Measurements from ENCODE around the gene SMAD5.

GRCh38 chr5:136149891-136150290 lies 17.2 kb downstream of the SMAD5 start:
- TF ChIP-seq ZNF292 (tag by site-specific recombination; IDR thresholded peaks at IDR 0.05; ENCODE audit: borderline replicate concordance, low read depth) (no peak), ZNF394 (tag by site-specific recombination; IDR thresholded peaks at IDR 0.05; ENCODE audit: borderline replicate concordance) (no peak), CTCF (tag by site-specific recombination; IDR thresholded peaks at IDR 0.05) (no peak), GLI4 (tag by site-specific recombination; IDR thresholded peaks at IDR 0.05) (no peak), ZNF677 (tag by site-specific recombination; IDR thresholded peaks at IDR 0.05) (no peak), SETDB1 (IDR thresholded peaks at IDR 0.05; ENCODE audit: insufficient read length, low read length) (no peak), ZNF626 (tag by site-specific recombination; IDR thresholded peaks at IDR 0.05) (no peak), ZBTB17 (tag by site-specific recombination; IDR thresholded peaks at IDR 0.05) (no peak), REPIN1 (tag by site-specific recombination; IDR thresholded peaks at IDR 0.05; ENCODE audit: low read depth) (no peak)

Measured in HEK293 (cell line).